HG03558 (cell line): ENCODE results near the gene GLIS1.

Experiments
- ATAC-seq: cut with Tn5 transposase; IDR thresholded peaks from one replicate; pipeline ENCODE4 v1.9.1; 2021; ENCODE audit warnings: moderate number of reproducible peaks; ENCODE audit not compliant: unreplicated experiment; ENCODE audit errors: extremely low read depth

GLIS1 gene

GRCh38 chr1:53721088-53721487 is 17.9 kb downstream of the GLIS1 start:
- ATAC-seq, result no peak

GRCh38 chr1:53719469-53719868 is 19.5 kb downstream of the GLIS1 start:
- no peak for ATAC-seq

GRCh38 chr1:53718443-53718842 is 20.5 kb downstream of the GLIS1 start:
- no peak for ATAC-seq

GRCh38 chr1:53717025-53717804 is 21.7 kb downstream of the GLIS1 start:
- no peak for ATAC-seq

- ATAC-seq, result no peak
These were observed 22.8 kb downstream of the GLIS1 start for GRCh38 chr1:53716150-53716549.

- ATAC-seq, result no peak
These were observed 23.5 kb downstream of the GLIS1 start for GRCh38 chr1:53715478-53715877.

GRCh38 chr1:53712276-53712675 is 26.7 kb downstream of the GLIS1 start:
- no peak for ATAC-seq

- ATAC-seq, result no peak
These were observed 28.4 kb downstream of the GLIS1 start for GRCh38 chr1:53710584-53710983.

GRCh38 chr1:53708687-53709086 is 30.3 kb downstream of the GLIS1 start:
- ATAC-seq, result no peak

GRCh38 chr1:53706356-53706755 is 32.6 kb downstream of the GLIS1 start:
- ATAC-seq, result no peak

GRCh38 chr1:53705446-53706096 is 33.4 kb downstream of the GLIS1 start:
- no peak for ATAC-seq

GRCh38 chr1:53704804-53705445 is 34.0 kb downstream of the GLIS1 start:
- ATAC-seq, result no peak

GRCh38 chr1:53704304-53704703 is 34.7 kb downstream of the GLIS1 start:
- no peak for ATAC-seq

- no peak for ATAC-seq
These were observed 35.8 kb downstream of the GLIS1 start for GRCh38 chr1:53703174-53703573.

- ATAC-seq, result no peak
These were observed 36.6 kb downstream of the GLIS1 start for GRCh38 chr1:53702341-53702740.

- no peak for ATAC-seq
These were observed 38.2 kb downstream of the GLIS1 start for GRCh38 chr1:53700776-53701175.

- no peak for ATAC-seq
These were observed 39.0 kb downstream of the GLIS1 start for GRCh38 chr1:53699981-53700380.

- ATAC-seq, result no peak
These were observed 40.5 kb downstream of the GLIS1 start for GRCh38 chr1:53698384-53698980.

- no peak for ATAC-seq
These were observed 41.1 kb downstream of the GLIS1 start for GRCh38 chr1:53697721-53698383.

- no peak for ATAC-seq
These were observed 42.0 kb downstream of the GLIS1 start for GRCh38 chr1:53696990-53697389.
